ENCODE data around the gene PTPDC1.

DNA sequence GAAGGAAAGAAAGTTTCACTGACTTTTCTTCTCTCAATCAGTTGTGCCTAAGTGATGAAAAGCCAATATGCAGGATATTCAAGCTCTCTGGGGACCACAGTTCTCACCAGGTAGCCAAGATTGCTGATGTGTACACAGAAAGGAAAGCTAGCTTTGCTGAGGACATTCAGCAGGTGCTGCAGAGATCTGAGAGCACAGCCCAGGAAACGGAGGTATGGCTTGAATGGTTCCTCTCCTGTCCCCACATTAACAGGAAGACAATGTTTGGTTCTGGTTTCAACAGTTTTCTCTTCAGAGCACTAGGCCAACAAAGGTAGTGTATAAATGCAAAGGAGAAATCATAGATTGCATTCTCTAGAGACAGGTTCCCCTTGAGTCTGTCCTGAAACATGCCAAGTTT lies 69.6 kb downstream of the PTPDC1 start:
- TF ChIP-seq POLR2A (IDR thresholded peaks at IDR 0.05; ENCODE audit: low read length) (no peak), GATA1 (IDR thresholded peaks at IDR 0.05; ENCODE audit: low read depth, low read length) (no peak)
